Gastrocnemius medialis (tissue), 4 donors: Measurements from ENCODE around the gene HSD17B12. TPM values are rescaled to one million over a fixed set of nuclear protein-coding genes. Genes with fewer than 3 reads are reported as not detected.

Experiments
- ATAC-seq, 2 donors: fragments of 150-250 bp; one replicate each; pipeline ENCODE4 v1.9.1; 2016
- DNase-seq, 2 donors: peaks; one replicate each; pipeline ENCODE4 v3.0.0-alpha.2; 2019
- H3K27ac ChIP-seq, 4 donors: fragments of 200-600 bp; sonication (generic); 1 replicate in 1 of 4; 2 replicates in 3 of 4; pipeline ENCODE4 v1.5.1; 2016 to 2018; ENCODE audit warnings: mild to moderate bottlenecking in 2 of 4, moderate library complexity in 1 of 4
- H3K27me3 ChIP-seq, 3 donors: fragments of 200-600 bp; sonication (generic) in 2 of 3; 1 replicate in 1 of 3; 2 replicates in 2 of 3; pipeline versions ENCODE4 v1.5.1 to v1.6.0; 2016 to 2019; ENCODE audit warnings: mild to moderate bottlenecking in 1 of 3, moderate library complexity in 1 of 3
- H3K36me3 ChIP-seq, 2 donors: fragments of 200-600 bp; sonication (generic) in 1 of 2; one replicate each; pipeline ENCODE4 v1.5.1; 2017 to 2018
- H3K4me1 ChIP-seq, 2 donors: fragments of 200-600 bp; sonication (generic) in 1 of 2; one replicate each; pipeline ENCODE4 v1.5.1; 2016 to 2017; ENCODE audit warnings: mild to moderate bottlenecking in 2 of 2
- H3K4me3 ChIP-seq, 4 donors: fragments of 200-600 bp; sonication (generic) in 3 of 4; 1 replicate in 1 of 4; 2 replicates in 3 of 4; pipeline ENCODE4 v1.5.1; 2016 to 2019; ENCODE audit warnings: mild to moderate bottlenecking in 2 of 4
- H3K9me3 ChIP-seq, 3 donors: fragments of 200-600 bp; sonication (generic) in 2 of 3; 1 replicate in 1 of 3; 2 replicates in 2 of 3; pipeline ENCODE4 v1.5.1; 2016 to 2019
- POLR2A ChIP-seq, 2 donors: fragments of 450-650 bp; IDR thresholded peaks; one replicate each; pipeline ENCODE4 v1.6.1; 2017; ENCODE audit warnings: antibody characterized with exemption in 2 of 2, mild to moderate bottlenecking in 2 of 2, moderate library complexity in 2 of 2
- in situ Hi-C, 4 donors: fragments of 200-750 bp; cut with MboI; loops; one replicate each; pipeline versions ENCODE4 v1.15.0 to v1.8.0; 2017; ENCODE audit warnings: low sequenced_read_pairs in 4 of 4
- intact Hi-C: fragments of 100-400 bp; cut with DNase I; formaldehyde crosslinking; loops from one replicate; pipeline ENCODE4 v1.15.1; 2023; ENCODE audit warnings: low total_unique reads
- total RNA-seq, 4 donors: library from RNA; depleted of rRNA; stranded (reverse); fragments of >200 nt; gene quantifications; one replicate each; pipeline versions ENCODE4 v1.1.0 to v1.2.3, GENCODE V29; 2016
- TF ChIP-seq, protein P1 (sequence below), 5 experiments: fragments of 450-650 bp in 3 of 5; fragments of 200-600 bp in 2 of 5; sonication (generic) in 2 of 5; IDR thresholded peaks in 4 of 5; conservative IDR thresholded peaks in 1 of 5; 1 replicate in 4 of 5; 2 replicates in 1 of 5; pipeline ENCODE4 v1.5.1; 2016 to 2019; ENCODE audit warnings: antibody characterized with exemption in 5 of 5, mild to moderate bottlenecking in 3 of 5, moderate library complexity in 3 of 5

The HSD17B12 gene
- total RNA-seq, 4 donors from 2014 or later, result 20.5 to 41.1 (median 28.6) TPM

DNA sequence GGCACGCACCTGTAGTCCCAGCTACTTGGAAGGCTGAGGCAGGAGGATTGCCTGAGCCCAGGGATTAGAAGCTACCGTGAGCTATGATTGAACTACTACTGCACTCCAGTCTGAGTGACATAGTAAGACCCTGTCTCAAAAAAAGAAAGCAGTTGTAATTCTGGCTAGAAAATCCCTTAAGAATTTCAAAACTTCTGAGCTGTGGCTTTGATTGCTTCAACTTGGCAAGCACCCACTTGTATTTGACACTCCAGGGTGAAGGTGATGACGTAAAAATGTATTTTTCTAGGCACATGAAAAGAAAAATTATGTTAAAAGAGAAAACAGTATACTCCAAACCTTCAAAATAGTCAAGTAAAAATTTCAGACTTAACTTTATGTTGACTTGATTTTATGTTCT lies 176.5 kb downstream of the HSD17B12 start:
- DNase-seq, result no peak
- TF ChIP-seq POLR2A (IDR thresholded peaks at IDR 0.05), result no peak
- TF ChIP-seq, protein P1, sequence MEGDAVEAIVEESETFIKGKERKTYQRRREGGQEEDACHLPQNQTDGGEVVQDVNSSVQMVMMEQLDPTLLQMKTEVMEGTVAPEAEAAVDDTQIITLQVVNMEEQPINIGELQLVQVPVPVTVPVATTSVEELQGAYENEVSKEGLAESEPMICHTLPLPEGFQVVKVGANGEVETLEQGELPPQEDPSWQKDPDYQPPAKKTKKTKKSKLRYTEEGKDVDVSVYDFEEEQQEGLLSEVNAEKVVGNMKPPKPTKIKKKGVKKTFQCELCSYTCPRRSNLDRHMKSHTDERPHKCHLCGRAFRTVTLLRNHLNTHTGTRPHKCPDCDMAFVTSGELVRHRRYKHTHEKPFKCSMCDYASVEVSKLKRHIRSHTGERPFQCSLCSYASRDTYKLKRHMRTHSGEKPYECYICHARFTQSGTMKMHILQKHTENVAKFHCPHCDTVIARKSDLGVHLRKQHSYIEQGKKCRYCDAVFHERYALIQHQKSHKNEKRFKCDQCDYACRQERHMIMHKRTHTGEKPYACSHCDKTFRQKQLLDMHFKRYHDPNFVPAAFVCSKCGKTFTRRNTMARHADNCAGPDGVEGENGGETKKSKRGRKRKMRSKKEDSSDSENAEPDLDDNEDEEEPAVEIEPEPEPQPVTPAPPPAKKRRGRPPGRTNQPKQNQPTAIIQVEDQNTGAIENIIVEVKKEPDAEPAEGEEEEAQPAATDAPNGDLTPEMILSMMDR (IDR thresholded peaks at IDR 0.05 in 4 of 5, conservative IDR thresholded peaks at IDR 0.05 in 1 of 5), result no peak
- H3K27me3 ChIP-seq, result no peaks in the 10 kb centered on the region
- H3K4me3 ChIP-seq, result no peak overlapping the region
- no peaks in the 10 kb centered on the region for H3K4me1 ChIP-seq
- in situ Hi-C loops (no loop called here), intact Hi-C loops (no loop called here)
- no peaks in the 10 kb centered on the region for H3K9me3 ChIP-seq
- H3K27ac ChIP-seq, result no peak overlapping the region
- H3K36me3 ChIP-seq, result peaks cover 0 to 5% of the 10 kb centered on the region in 2 donors
- ATAC-seq, result no peak

DNA sequence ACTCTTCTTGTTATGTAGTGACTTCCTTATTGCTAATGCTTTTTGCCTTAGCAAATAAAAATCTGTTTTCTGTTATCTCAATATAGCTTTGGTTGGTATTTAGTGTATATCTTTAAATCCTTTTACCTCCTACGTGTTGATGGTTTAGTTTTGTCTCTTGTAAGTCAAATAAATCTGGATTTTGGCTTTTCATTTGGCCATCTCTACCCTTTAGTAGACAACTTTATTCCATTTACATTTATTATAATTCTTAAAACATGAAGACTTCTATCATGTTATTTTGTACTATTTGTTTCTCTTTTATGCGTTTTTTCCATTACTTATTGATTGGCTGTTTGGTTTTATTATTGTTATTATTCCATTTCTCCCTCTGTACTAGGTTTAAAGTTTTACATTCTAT lies 180.6 kb downstream of the HSD17B12 start:
- no peak for TF ChIP-seq POLR2A (IDR thresholded peaks at IDR 0.05)
- TF ChIP-seq, protein P1 (IDR thresholded peaks at IDR 0.05 in 4 of 5, conservative IDR thresholded peaks at IDR 0.05 in 1 of 5), result no peak
- intact Hi-C loops, result no loop called here

DNA sequence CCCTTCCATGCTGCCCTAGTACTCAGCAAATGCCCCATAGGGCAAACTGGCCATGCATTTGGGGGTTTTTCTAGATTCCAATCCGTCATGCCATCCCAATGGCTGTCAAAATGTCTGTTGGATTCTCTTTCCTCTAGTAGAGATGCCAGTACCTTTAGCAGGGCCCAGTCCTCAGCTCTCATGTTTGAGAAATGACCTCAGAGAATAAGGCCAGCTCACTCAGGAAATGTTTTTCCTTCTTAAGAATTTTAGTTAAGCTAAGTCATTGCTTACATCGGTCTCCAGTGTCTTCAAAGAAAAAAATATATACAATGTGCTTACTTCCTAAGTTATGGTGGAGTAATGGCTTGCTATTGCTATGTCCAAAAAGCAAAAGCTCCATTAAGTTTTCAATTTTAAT lies 186.0 kb downstream of the HSD17B12 start:
- intact Hi-C loops (no loop called here), in situ Hi-C loops (no loop called here)
- H3K27ac ChIP-seq, result no peak overlapping the region
- H3K4me3 ChIP-seq, result no peak overlapping the region
- TF ChIP-seq POLR2A (IDR thresholded peaks at IDR 0.05), result no peak
- TF ChIP-seq, protein P1 (IDR thresholded peaks at IDR 0.05 in 4 of 5, conservative IDR thresholded peaks at IDR 0.05 in 1 of 5), result no peak
- no peak for DNase-seq
- peaks cover 6 to 14% (median 6%) of the 10 kb centered on the region in 3 donors for H3K27me3 ChIP-seq
- H3K4me1 ChIP-seq, result no peaks in the 10 kb centered on the region
- H3K9me3 ChIP-seq, result no peaks in the 10 kb centered on the region
- ATAC-seq, result no peak
- no peaks in the 10 kb centered on the region for H3K36me3 ChIP-seq

More for the DNA sequence above, 180.6 kb downstream of the HSD17B12 start:
- in situ Hi-C loops, result no loop called here
- Histone ChIP-seq H3K4me1 (no peaks in the 10 kb centered on the region), H3K9me3 (no peaks in the 10 kb centered on the region), H3K27ac (no peak overlapping the region), H3K27me3 (no peaks in the 10 kb centered on the region), H3K36me3 (peaks cover 0 to under 1% of the 10 kb centered on the region in 2 donors), H3K4me3 (no peak overlapping the region)
- ATAC-seq, result no peak
- DNase-seq, result no peak

DNA sequence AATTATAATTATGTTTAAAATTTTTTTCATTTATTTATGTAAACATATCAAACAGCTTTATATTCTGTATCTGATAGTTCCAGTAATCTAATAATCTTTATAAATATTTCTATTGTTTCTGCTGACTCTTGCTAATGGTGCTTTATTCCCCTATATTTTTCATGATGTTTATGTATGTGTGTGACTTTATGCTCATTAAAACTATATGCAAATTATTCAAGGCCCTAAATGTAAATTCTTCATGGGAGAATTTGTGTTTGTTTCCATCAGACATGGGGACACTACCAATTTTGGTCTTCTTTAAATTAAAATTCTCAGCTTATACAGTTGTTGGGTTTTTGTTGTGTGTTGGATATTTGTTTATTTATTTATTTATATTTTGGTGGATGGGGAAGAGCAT lies 186.4 kb downstream of the HSD17B12 start:
- no peak for TF ChIP-seq POLR2A (IDR thresholded peaks at IDR 0.05)
- TF ChIP-seq, protein P1 (IDR thresholded peaks at IDR 0.05 in 4 of 5, conservative IDR thresholded peaks at IDR 0.05 in 1 of 5), result no peak
- in situ Hi-C loops (no loop called here), intact Hi-C loops (no loop called here)
- peaks cover 6 to 16% (median 9%) of the 10 kb centered on the region in 3 donors for H3K27me3 ChIP-seq
- ATAC-seq (no peak), DNase-seq (no peak)
- H3K36me3 ChIP-seq, result no peaks in the 10 kb centered on the region
- H3K27ac ChIP-seq, result no peak overlapping the region
- H3K4me1 ChIP-seq, result no peaks in the 10 kb centered on the region
- H3K9me3 ChIP-seq, result no peaks in the 10 kb centered on the region
- H3K4me3 ChIP-seq, result no peak overlapping the region
